CD4-positive, alpha-beta T cell treated with Interleukin-21 for 1 hour (primary cell): ENCODE data around the gene EZR.

Experiments used
- DNase-seq: peaks from one replicate; pipeline ENCODE4 v3.0.0-alpha.2; 2020

EZR gene

GRCh38 chr6:158816803-158817727 is 2.1 kb downstream of the EZR start:
- DNase-seq = peak; percentile 66

- DNase-seq = peak; percentile 54
Observed at GRCh38 chr6:158816329-158816728, 2.8 kb downstream of the EZR start.

- peak; percentile 50 for DNase-seq
Observed at GRCh38 chr6:158815907-158816306, 3.3 kb downstream of the EZR start.

- DNase-seq = peak; percentile 35
Observed at GRCh38 chr6:158815379-158815724, 3.8 kb downstream of the EZR start.

- DNase-seq = peak; percentile 62
Observed at GRCh38 chr6:158813032-158813431, 6.1 kb downstream of the EZR start.

GRCh38 chr6:158812611-158813010 is 6.6 kb downstream of the EZR start:
- no peak for DNase-seq

- DNase-seq = peak; percentile 30
Observed at GRCh38 chr6:158810155-158811095, 8.7 kb downstream of the EZR start.

GRCh38 chr6:158808941-158809678 is 10.1 kb downstream of the EZR start:
- DNase-seq = peak; percentile 65

- DNase-seq = peak; percentile 26
Observed at GRCh38 chr6:158808442-158808833, 10.7 kb downstream of the EZR start.

GRCh38 chr6:158807515-158808441 is 11.4 kb downstream of the EZR start:
- peak; percentile 45 for DNase-seq

GRCh38 chr6:158805698-158806377 is 13.3 kb downstream of the EZR start:
- peak; percentile 36 for DNase-seq

GRCh38 chr6:158804207-158804606 is 15.0 kb downstream of the EZR start:
- no peak for DNase-seq

GRCh38 chr6:158803733-158804143 is 15.4 kb downstream of the EZR start:
- peak; percentile 78 for DNase-seq

GRCh38 chr6:158801655-158802294 is 17.4 kb downstream of the EZR start:
- no peak for DNase-seq

- DNase-seq = no peak
Observed at GRCh38 chr6:158799051-158799792, 19.9 kb downstream of the EZR start.

- DNase-seq = no peak
Observed at GRCh38 chr6:158798311-158798710, 20.9 kb downstream of the EZR start.

- DNase-seq = no peak
Observed at GRCh38 chr6:158797331-158798310, 21.5 kb downstream of the EZR start.

- no peak for DNase-seq
Observed at GRCh38 chr6:158796353-158796752, 22.8 kb downstream of the EZR start.

GRCh38 chr6:158795516-158795915 is 23.7 kb downstream of the EZR start:
- DNase-seq = no peak
